CD4-positive, alpha-beta memory T cell (primary cell): ENCODE measurements around the gene APOA5. TPM values are rescaled to one million over a fixed set of nuclear protein-coding genes. Genes with fewer than 3 reads are reported as not detected.

Experiments used
- CTCF ChIA-PET: fragments of 350-600 bp; sonication (Branson Sonifier 250); formaldehyde crosslinking; loops from one replicate; lab custom pipeline; 2021; ENCODE audit warnings: inconsistent platforms; ENCODE audit not compliant: partially characterized antibody; lab: Charles Lee
- POLR2A ChIA-PET: fragments of 350-600 bp; sonication (Branson Sonifier 250); formaldehyde crosslinking; loops from one replicate; lab custom pipeline; 2021; ENCODE audit not compliant: partially characterized antibody; lab: Charles Lee
- DNase-seq, 5 donors: peaks; one replicate each; pipeline versions ENCODE4 v3.0.0 to v3.0.0-alpha.2; 2020 to 2022; ENCODE audit warnings: mixed read lengths in 1 of 5
- H3K27ac ChIP-seq: one replicate; pipeline ENCODE4 v1.7.0; 2013; ENCODE audit warnings: low read depth, low read length
- H3K27me3 ChIP-seq: 2 replicates; pipeline ENCODE4 v1.7.0; 2013; ENCODE audit warnings: mild to moderate bottlenecking, low read length, moderate library complexity; ENCODE audit not compliant: insufficient read depth
- H3K36me3 ChIP-seq: 2 replicates; pipeline ENCODE4 v1.7.0; 2013; ENCODE audit warnings: mild to moderate bottlenecking, low read length, moderate library complexity; ENCODE audit not compliant: insufficient read depth
- H3K4me1 ChIP-seq: 2 replicates; pipeline ENCODE4 v1.7.0; 2013; ENCODE audit warnings: mild to moderate bottlenecking, low read length, moderate library complexity; ENCODE audit not compliant: insufficient read depth
- H3K4me3 ChIP-seq, 2 donors: one replicate each; pipeline ENCODE4 v1.7.0; 2013; ENCODE audit warnings: low read length in 2 of 2, mild to moderate bottlenecking in 1 of 2
- H3K9me3 ChIP-seq, 2 donors: one replicate each; pipeline ENCODE4 v1.7.0; 2013; ENCODE audit warnings: low read length in 2 of 2, control low read depth in 1 of 2; ENCODE audit not compliant: control insufficient read depth in 1 of 2
- H3K27ac Mint-ChIP-seq, 7 donors: one replicate each; pipeline ENCODE4 v1.8.0; 2020 to 2021; ENCODE audit warnings: mixed read lengths in 7 of 7, mild to moderate bottlenecking in 6 of 7, inconsistent platforms in 3 of 7, moderate library complexity in 3 of 7
- H3K27me3 Mint-ChIP-seq, 2 donors: one replicate each; pipeline ENCODE4 v1.8.0; 2020 to 2021; ENCODE audit warnings: mixed read lengths in 2 of 2
- H3K36me3 Mint-ChIP-seq, 2 donors: one replicate each; pipeline ENCODE4 v1.8.0; 2020 to 2021; ENCODE audit warnings: mixed read lengths in 2 of 2, inconsistent platforms in 1 of 2, mild to moderate bottlenecking in 1 of 2
- H3K4me1 Mint-ChIP-seq, 4 donors: one replicate each; pipeline ENCODE4 v1.8.0; 2020 to 2021; ENCODE audit warnings: mixed read lengths in 4 of 4, mild to moderate bottlenecking in 1 of 4
- H3K4me3 Mint-ChIP-seq, 8 donors: one replicate each; pipeline ENCODE4 v1.8.0; 2020 to 2021; ENCODE audit warnings: mixed read lengths in 8 of 8, mild to moderate bottlenecking in 7 of 8, moderate library complexity in 6 of 8, inconsistent platforms in 3 of 8
- H3K9me3 Mint-ChIP-seq, 8 donors: one replicate each; pipeline ENCODE4 v1.8.0; 2020 to 2021; ENCODE audit warnings: mixed read lengths in 8 of 8, mild to moderate bottlenecking in 5 of 8, inconsistent platforms in 3 of 8, moderate library complexity in 1 of 8
- intact Hi-C: fragments of 100-400 bp; cut with micrococcal nuclease; formaldehyde crosslinking; loops from one replicate; pipeline ENCODE4 v1.15.1; 2023
- polyA plus RNA-seq, 2 donors: library from polyadenylated mRNA; unstranded; fragments of 300-500 nt; fragmentation: Illumina TruSeq; gene quantifications; one replicate each; pipeline ENCODE4 v1.2.3, GENCODE V29; 2021
- total RNA-seq, 2 experiments: library from RNA; stranded (reverse); gene quantifications; one replicate each; pipeline ENCODE4 v1.2.3, GENCODE V29; 2021

Gene APOA5
- total and polyA plus RNA-seq, 4 experiments from 2014 or later = not detected

DNA sequence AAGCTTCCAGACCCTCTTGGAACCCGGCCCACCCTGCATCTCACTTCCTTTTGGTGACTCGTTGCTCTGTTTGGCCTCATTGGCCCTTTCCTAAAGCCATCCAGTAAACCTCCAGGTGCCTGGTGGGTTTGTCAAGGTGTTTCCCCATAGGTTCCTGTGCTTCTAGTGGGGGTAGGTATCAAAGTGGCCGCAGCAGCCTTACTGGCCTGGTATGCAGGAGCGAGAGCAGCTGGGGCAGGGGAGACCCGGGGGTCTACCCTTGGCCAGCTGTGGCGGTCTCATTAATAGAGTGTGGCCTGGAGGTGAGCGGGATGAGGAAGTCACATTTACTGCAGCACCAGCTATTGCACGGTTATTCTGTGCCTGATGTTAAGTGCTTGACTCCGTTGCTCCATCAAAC, 27.4 kb upstream of the APOA5 start:
- POLR2A ChIA-PET = no interaction called here
- H3K27ac ChIP-seq = no peak overlapping the region
- Mint-ChIP-seq H3K27me3 (no peaks in the 10 kb centered on the region), H3K4me3 (no peak overlapping the region), H3K27ac (peak overlapping the region in 1 of 7 donors; percentile 25), H3K9me3 (no peaks in the 10 kb centered on the region), H3K4me1 (no peaks in the 10 kb centered on the region), H3K36me3 (no peaks in the 10 kb centered on the region)
- H3K9me3 ChIP-seq = no peaks in the 10 kb centered on the region
- DNase-seq = no peak
- H3K4me3 ChIP-seq = no peak overlapping the region
- no peaks in the 10 kb centered on the region for H3K27me3 ChIP-seq
- intact Hi-C loops = no loop called here
- H3K36me3 ChIP-seq = no peaks in the 10 kb centered on the region
- CTCF ChIA-PET = interaction anchor here (0.8 to 1.3 kb wide), 2 partner anchors 17 to 28 kb away, joined by 3 to 5 read pairs; partner anchors contain the start of gene APOA5
- no peaks in the 10 kb centered on the region for H3K4me1 ChIP-seq

DNA sequence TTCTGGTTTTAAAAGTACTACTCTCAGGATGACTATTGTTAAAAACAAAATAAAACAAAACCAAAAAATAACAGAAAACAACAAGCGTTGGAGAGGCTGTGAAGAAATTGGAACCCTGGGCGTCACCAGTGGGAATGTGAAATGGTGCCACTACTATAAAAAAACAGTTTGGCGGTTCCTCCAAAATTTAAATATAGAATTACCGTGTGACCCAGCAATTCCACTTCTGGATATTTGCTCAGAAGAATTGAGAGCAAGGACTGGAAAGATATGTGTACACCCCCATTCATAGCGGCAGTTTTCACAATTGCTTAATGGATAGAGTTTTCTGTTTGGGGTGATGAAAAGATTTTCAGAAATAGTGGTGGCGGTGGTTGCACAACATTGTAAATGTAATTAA, 22.8 kb upstream of the APOA5 start:
- Histone ChIP-seq H3K27ac (no peak overlapping the region), H3K4me3 (no peak overlapping the region), H3K4me1 (no peaks in the 10 kb centered on the region), H3K36me3 (no peaks in the 10 kb centered on the region), H3K27me3 (no peaks in the 10 kb centered on the region), H3K9me3 (no peaks in the 10 kb centered on the region)
- H3K27ac Mint-ChIP-seq = no peak overlapping the region
- no peaks in the 10 kb centered on the region for H3K36me3 Mint-ChIP-seq
- no peak for DNase-seq
- H3K9me3 Mint-ChIP-seq = no peaks in the 10 kb centered on the region
- H3K4me3 Mint-ChIP-seq = no peak overlapping the region
- POLR2A ChIA-PET = no interaction called here
- H3K27me3 Mint-ChIP-seq = no peaks in the 10 kb centered on the region
- no peaks in the 10 kb centered on the region for H3K4me1 Mint-ChIP-seq
- intact Hi-C loops = no loop called here
- CTCF ChIA-PET = no interaction called here

DNA sequence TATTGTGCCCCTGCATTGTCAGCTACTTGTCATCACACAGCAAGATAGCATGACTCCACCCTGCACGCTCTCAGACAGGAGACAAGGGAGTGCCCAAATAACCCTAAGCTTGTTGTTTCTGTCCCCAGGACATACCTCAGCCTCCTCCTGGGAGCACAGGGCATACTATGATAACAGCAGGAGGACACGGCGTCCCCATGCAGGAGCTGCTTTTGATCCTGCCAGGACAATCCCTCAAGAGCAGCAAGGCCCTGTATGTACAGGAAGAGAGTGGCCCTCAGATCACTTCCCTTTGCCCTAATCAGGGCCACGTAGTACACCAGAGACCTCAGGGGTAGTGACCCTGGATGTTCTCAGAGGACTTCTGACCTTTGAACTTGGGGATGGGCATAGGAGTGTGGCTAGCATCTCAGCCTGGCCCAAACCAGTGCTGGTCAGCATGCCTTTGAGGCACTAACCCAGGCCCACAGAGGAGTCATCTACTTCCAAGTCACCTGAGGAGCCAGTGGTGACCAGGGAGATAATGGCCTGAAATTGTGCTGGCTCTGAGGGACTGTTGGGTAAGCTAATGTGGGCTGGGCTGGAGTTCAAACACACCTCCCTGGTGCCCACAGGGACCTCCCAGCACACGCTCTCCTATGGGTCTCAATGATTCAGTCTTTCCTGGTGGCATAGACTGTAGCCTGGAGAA, 22.2 kb upstream of the APOA5 start:
- no peaks in the 10 kb centered on the region for H3K4me1 ChIP-seq
- H3K36me3 ChIP-seq = no peaks in the 10 kb centered on the region
- intact Hi-C loops = no loop called here
- H3K4me3 Mint-ChIP-seq = no peak overlapping the region
- no peak overlapping the region for H3K27ac Mint-ChIP-seq
- H3K27ac ChIP-seq = no peak overlapping the region
- H3K4me1 Mint-ChIP-seq = no peaks in the 10 kb centered on the region
- POLR2A ChIA-PET = no interaction called here
- H3K27me3 Mint-ChIP-seq = peaks cover 0 to 2% of the 10 kb centered on the region in 2 donors
- H3K36me3 Mint-ChIP-seq = no peaks in the 10 kb centered on the region
- no peak overlapping the region for H3K4me3 ChIP-seq
- CTCF ChIA-PET = interaction anchor here (0.6 to 1.8 kb wide), 3 partner anchors 22 to 292 kb away, joined by 3 to 10 read pairs (median 7); partner anchors contain the start of gene APOA5
- no peaks in the 10 kb centered on the region for H3K9me3 ChIP-seq
- no peak for DNase-seq
- H3K27me3 ChIP-seq = no peaks in the 10 kb centered on the region
- H3K9me3 Mint-ChIP-seq = no peaks in the 10 kb centered on the region

DNA sequence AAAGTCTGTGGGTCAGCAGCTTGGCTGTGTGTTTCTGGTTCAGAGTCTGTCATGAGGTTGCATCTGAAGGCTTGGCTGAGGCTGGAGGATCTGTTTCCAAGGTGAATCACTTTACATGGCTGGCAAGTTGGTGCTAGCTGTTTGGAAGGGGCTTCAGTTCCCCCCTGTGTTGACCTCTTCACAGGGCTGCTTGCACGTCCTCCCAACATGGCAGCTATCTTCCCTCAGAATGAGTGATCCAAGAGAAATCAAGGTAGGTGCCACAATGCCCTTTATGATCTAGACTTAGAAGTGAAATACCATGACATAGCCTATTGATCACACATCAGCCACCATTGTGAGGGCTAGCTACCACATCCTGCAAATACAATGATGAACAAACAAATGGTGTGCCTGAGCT, 21.5 kb upstream of the APOA5 start:
- Mint-ChIP-seq H3K27me3 (peaks cover 0 to 2% of the 10 kb centered on the region in 2 donors), H3K27ac (no peak overlapping the region), H3K4me1 (no peaks in the 10 kb centered on the region), H3K4me3 (no peak overlapping the region), H3K9me3 (no peaks in the 10 kb centered on the region), H3K36me3 (no peaks in the 10 kb centered on the region)
- Histone ChIP-seq H3K36me3 (no peaks in the 10 kb centered on the region), H3K4me3 (no peak overlapping the region), H3K27ac (no peak overlapping the region), H3K9me3 (no peaks in the 10 kb centered on the region), H3K4me1 (no peaks in the 10 kb centered on the region), H3K27me3 (no peaks in the 10 kb centered on the region)
- ChIA-PET CTCF (interaction anchor here (0.6 to 1.8 kb wide), 3 partner anchors 22 to 293 kb away, joined by 3 to 10 read pairs (median 7); partner anchors contain the start of gene APOA5), POLR2A (no interaction called here)
- no peak for DNase-seq
- intact Hi-C loops = no loop called here

DNA sequence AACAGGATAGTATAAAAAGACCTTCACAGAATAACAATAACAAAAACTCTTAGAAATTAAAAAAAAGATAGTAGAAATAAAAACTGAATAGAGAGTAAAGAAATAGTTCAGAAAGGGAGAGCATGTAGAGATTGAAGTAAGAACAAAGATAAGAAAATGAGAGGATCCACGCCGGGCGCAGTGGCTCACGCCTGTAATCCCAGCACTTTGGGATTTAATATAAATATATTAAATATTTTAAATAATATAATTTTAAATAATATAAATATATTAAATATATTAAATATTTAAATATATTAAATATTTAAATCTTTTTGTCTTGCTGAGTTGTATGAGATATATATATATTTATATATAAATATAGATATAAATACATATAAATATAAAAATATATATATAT, 20.4 kb upstream of the APOA5 start:
- ChIA-PET CTCF (interaction anchor here (1.8 kb wide), 1 partner anchor 21 kb away, joined by 7 read pairs; the partner anchor contains the start of gene APOA5), POLR2A (no interaction called here)
- no peaks in the 10 kb centered on the region for H3K27me3 ChIP-seq
- H3K4me3 ChIP-seq = no peak overlapping the region
- Mint-ChIP-seq H3K27me3 (peaks cover 2% of the 10 kb centered on the region in 2 donors), H3K27ac (no peak overlapping the region), H3K9me3 (no peaks in the 10 kb centered on the region), H3K36me3 (no peaks in the 10 kb centered on the region), H3K4me1 (no peaks in the 10 kb centered on the region), H3K4me3 (no peak overlapping the region)
- no peaks in the 10 kb centered on the region for H3K36me3 ChIP-seq
- H3K4me1 ChIP-seq = no peaks in the 10 kb centered on the region
- no peak overlapping the region for H3K27ac ChIP-seq
- no peaks in the 10 kb centered on the region for H3K9me3 ChIP-seq
- no peak for DNase-seq
- intact Hi-C loops = no loop called here

DNA sequence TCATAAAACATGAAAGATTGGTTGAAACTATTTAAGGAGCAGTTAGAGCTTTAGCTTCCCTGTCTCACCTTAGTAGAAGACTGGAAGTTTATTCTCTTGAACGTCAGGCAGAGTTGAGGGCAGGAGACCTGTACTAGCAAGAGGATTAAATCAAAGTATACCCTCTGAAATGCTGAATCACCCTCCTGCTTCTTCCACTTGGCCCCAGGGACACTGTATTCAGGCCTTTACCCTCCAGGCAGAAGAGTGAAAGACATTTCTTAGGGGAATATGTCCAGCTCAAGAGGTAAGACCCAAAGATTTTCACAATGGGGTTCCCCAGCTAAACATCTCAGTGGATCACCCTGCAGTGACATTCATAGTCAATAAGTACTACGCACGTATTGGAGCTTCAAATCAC, 19.5 kb upstream of the APOA5 start:
- Mint-ChIP-seq H3K36me3 (no peaks in the 10 kb centered on the region), H3K4me1 (no peaks in the 10 kb centered on the region), H3K4me3 (no peak overlapping the region), H3K27me3 (peaks cover 2% of the 10 kb centered on the region in 2 donors), H3K9me3 (no peaks in the 10 kb centered on the region), H3K27ac (no peak overlapping the region)
- Histone ChIP-seq H3K4me3 (no peak overlapping the region), H3K9me3 (no peaks in the 10 kb centered on the region), H3K27ac (no peak overlapping the region), H3K4me1 (no peaks in the 10 kb centered on the region), H3K36me3 (no peaks in the 10 kb centered on the region), H3K27me3 (no peaks in the 10 kb centered on the region)
- intact Hi-C loops = no loop called here
- no peak for DNase-seq
- ChIA-PET POLR2A (no interaction called here), CTCF (interaction anchor here (0.8 to 1.6 kb wide), 2 partner anchors 17 to 20 kb away, joined by 3 to 7 read pairs; partner anchors contain the start of gene APOA5)

DNA sequence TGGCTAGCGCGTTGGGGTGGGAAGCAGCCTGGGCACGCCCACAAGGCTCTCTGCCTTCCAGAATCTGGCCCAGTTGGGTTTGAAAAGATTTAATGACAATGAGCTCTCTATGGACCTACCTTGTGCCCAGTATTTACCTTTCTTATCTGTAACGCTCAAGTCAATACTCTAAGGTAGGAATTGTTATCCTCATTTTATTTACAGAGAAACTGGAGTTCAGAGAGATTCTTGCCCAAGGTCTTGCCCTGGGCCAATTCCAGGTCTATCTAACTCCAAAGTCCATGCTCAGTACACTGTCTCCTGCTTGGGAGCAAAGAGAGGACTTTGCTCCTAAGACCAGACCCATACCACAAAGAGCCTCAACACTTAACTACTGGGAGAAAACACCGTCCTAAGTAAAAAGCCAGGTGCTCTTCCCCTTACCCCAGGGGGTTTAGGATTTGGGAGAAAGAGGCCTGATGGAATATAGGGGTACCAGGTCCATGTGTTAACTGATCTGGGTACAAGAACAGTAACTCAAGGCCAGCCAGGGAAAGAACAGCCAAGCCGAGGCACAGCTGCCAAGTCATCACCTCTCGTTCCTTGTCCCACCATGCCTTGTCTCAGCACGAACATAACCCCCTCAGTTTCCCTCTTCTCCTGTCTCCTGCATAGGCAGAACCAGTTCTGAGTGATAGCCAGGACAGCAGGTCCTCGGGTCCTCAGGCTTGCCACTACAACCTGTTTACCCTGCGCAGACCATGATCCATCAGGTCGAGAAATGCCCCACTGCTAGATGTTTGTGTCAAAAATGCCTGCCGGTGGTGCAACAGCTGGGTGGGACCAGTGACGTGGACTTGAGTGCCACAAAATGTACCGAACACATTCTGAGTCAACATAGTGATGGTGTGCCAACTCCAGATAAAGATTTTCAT, 16.8 kb upstream of the APOA5 start:
- Mint-ChIP-seq H3K4me1 (no peaks in the 10 kb centered on the region), H3K27ac (no peak overlapping the region), H3K4me3 (no peak overlapping the region), H3K27me3 (peaks cover 2% of the 10 kb centered on the region in 2 donors), H3K36me3 (no peaks in the 10 kb centered on the region), H3K9me3 (no peaks in the 10 kb centered on the region)
- no peaks in the 10 kb centered on the region for H3K9me3 ChIP-seq
- H3K27ac ChIP-seq = no peak overlapping the region
- intact Hi-C loops = no loop called here
- ChIA-PET CTCF (no interaction called here), POLR2A (no interaction called here)
- H3K4me3 ChIP-seq = no peak overlapping the region
- no peaks in the 10 kb centered on the region for H3K27me3 ChIP-seq
- no peak for DNase-seq
- H3K36me3 ChIP-seq = no peaks in the 10 kb centered on the region
- no peaks in the 10 kb centered on the region for H3K4me1 ChIP-seq
